ENCODE measurements around the gene SLIT3.

Gene SLIT3

DNA sequence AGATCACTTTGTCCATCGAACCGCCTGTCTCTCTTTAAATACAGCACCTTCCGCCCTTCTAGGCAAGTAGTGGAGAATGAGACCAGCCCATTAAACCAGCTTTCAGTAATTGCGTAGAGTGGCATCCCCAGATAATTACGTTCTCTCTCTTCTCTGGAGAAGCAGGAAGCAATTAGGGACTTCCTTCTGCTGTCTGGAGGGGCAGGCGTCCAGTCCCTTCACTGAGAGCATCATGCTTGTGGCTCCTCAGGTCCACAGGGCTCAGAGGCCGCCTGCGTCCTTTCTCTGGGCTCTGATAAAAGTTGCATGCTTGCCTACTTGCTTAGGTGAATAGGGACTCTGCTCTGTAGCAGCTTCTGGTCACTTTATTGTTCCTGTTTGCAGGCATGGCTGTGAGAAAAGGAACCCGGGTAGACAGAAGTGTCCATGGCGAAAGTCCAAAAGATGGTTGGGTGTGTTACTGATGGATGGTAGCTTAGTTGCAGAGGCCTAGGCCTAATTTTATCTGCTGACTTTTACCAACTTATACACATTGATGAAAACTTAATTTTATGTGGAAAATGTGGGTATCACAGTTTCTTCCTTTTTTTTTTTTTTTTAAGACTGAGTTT lies 422.7 kb downstream of the SLIT3 start:
- H3K27ac ChIP-seq (ENCODE audit: low read length), result no peak overlapping the region
- H3K9me3 ChIP-seq (ENCODE audit: control insufficient read depth in 2 of 2, low read length in 2 of 2), result no peaks in the 10 kb centered on the region
- no peak overlapping the region for H3K9ac ChIP-seq (ENCODE audit: low read length in 2 of 2)
- H3K36me3 ChIP-seq (ENCODE audit: control insufficient read depth in 2 of 2, insufficient read depth in 2 of 2, low read length in 2 of 2), result peaks cover 0 to 4% of the 10 kb centered on the region in 2 donors
- H3K27me3 ChIP-seq (ENCODE audit: control insufficient read depth in 1 of 2, insufficient read depth in 2 of 2, low read length in 2 of 2), result no peaks in the 10 kb centered on the region
- no peak overlapping the region for H3K4me3 ChIP-seq (ENCODE audit: low read length in 2 of 2)
- H3K4me1 ChIP-seq (ENCODE audit: control insufficient read depth, insufficient read depth, low read length), result no peaks in the 10 kb centered on the region

DNA sequence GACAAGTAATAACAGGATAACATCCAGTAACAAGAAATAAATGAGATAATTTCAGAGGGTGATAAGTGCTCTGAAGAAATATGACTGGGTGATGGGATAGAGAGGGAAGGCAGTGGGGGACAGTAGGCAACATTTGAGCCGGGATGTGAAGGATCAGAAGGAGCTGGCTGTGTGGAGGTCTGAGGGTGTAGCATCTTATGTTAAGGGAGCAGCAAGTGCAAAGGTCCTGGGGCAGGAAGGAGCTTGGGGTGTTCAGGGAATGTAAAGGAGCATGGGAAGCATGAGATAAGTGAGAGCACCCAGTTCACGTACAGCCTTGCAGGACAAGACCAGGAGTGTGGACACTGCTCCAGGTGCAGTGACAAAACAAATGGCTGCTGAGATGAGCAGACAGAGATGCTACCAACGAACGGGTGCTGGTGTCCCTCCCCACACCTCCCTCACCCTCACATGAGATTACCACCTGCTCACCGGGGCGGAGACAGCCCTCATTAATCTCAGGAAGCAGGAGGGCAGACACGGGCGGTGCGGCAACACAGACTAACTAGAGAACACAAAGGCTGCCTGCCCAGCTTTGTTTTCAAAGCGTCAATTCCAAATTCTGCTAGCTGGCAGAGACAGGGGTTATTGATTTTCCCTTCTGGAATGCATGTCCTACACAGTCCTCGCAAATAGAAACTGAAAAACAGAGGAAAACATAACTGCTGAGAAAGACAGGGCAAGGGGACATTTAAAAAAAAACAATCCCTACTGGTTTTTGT lies 423.6 kb downstream of the SLIT3 start:
- Histone ChIP-seq H3K36me3 (ENCODE audit: control insufficient read depth in 2 of 2, insufficient read depth in 2 of 2, low read length in 2 of 2) (no peaks in the 10 kb centered on the region), H3K4me3 (ENCODE audit: low read length in 2 of 2) (no peak overlapping the region), H3K4me1 (ENCODE audit: control insufficient read depth, insufficient read depth, low read length) (no peaks in the 10 kb centered on the region), H3K9me3 (ENCODE audit: control insufficient read depth in 2 of 2, low read length in 2 of 2) (no peaks in the 10 kb centered on the region), H3K27me3 (ENCODE audit: control insufficient read depth in 1 of 2, insufficient read depth in 2 of 2, low read length in 2 of 2) (no peaks in the 10 kb centered on the region), H3K27ac (ENCODE audit: low read length) (no peak overlapping the region), H3K9ac (ENCODE audit: low read length in 2 of 2) (no peak overlapping the region)

DNA sequence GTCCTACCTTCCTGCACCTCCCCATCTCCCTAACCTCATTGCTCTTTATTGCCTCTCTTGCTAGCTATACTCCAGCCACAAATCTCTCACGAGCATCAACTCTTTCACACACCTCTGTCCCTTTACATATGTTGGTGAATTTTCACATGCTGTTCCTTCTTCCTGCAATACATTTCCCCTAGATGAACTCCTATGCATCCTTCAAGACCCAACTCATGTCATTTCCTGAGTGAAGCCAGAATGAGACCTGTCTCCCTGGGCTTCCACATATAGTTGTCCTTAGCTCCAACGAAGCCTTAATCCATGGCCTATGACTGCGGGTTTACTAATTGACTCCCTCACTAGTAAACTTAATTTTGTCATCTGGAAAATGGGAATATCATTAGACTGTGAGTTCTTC lies 424.5 kb downstream of the SLIT3 start:
- Histone ChIP-seq H3K4me1 (ENCODE audit: control insufficient read depth, insufficient read depth, low read length) (no peaks in the 10 kb centered on the region), H3K27ac (ENCODE audit: low read length) (no peak overlapping the region), H3K36me3 (ENCODE audit: control insufficient read depth in 2 of 2, insufficient read depth in 2 of 2, low read length in 2 of 2) (no peaks in the 10 kb centered on the region), H3K27me3 (ENCODE audit: control insufficient read depth in 1 of 2, insufficient read depth in 2 of 2, low read length in 2 of 2) (no peaks in the 10 kb centered on the region), H3K9ac (ENCODE audit: low read length in 2 of 2) (no peak overlapping the region), H3K9me3 (ENCODE audit: control insufficient read depth in 2 of 2, low read length in 2 of 2) (no peaks in the 10 kb centered on the region), H3K4me3 (ENCODE audit: low read length in 2 of 2) (no peak overlapping the region)

DNA sequence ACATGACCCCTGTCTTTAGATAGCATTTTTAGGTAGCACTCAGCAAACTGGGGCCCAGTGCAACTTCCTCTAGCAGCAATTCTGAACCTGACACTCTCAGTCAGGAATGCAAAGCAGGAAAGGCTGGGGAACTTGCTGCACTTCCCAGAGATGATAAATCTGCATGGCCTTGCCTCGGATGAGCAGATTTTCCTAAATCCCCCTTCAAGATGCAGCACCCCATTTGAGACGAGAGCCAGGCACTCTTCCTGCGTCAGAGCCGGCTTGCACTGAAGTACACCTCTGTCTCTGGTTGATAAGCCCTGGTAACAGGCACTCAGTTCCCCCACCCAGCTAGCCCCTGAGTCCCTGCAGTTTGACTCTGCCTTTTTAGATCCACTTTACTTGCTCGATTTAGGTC lies 425.1 kb downstream of the SLIT3 start:
- no peaks in the 10 kb centered on the region for H3K9me3 ChIP-seq (ENCODE audit: control insufficient read depth in 2 of 2, low read length in 2 of 2)
- no peak overlapping the region for H3K27ac ChIP-seq (ENCODE audit: low read length)
- no peaks in the 10 kb centered on the region for H3K36me3 ChIP-seq (ENCODE audit: control insufficient read depth in 2 of 2, insufficient read depth in 2 of 2, low read length in 2 of 2)
- H3K4me3 ChIP-seq (ENCODE audit: low read length in 2 of 2), result no peak overlapping the region
- H3K27me3 ChIP-seq (ENCODE audit: control insufficient read depth in 1 of 2, insufficient read depth in 2 of 2, low read length in 2 of 2), result no peaks in the 10 kb centered on the region
- H3K9ac ChIP-seq (ENCODE audit: low read length in 2 of 2), result no peak overlapping the region
- no peaks in the 10 kb centered on the region for H3K4me1 ChIP-seq (ENCODE audit: control insufficient read depth, insufficient read depth, low read length)

- Histone ChIP-seq H3K4me3 (ENCODE audit: low read length in 2 of 2) (no peak overlapping the region), H3K9ac (ENCODE audit: low read length in 2 of 2) (no peak overlapping the region), H3K36me3 (ENCODE audit: control insufficient read depth in 2 of 2, insufficient read depth in 2 of 2, low read length in 2 of 2) (no peaks in the 10 kb centered on the region), H3K27me3 (ENCODE audit: control insufficient read depth in 1 of 2, insufficient read depth in 2 of 2, low read length in 2 of 2) (no peaks in the 10 kb centered on the region), H3K27ac (ENCODE audit: low read length) (no peak overlapping the region), H3K4me1 (ENCODE audit: control insufficient read depth, insufficient read depth, low read length) (peaks cover 3% of the 10 kb centered on the region), H3K9me3 (ENCODE audit: control insufficient read depth in 2 of 2, low read length in 2 of 2) (no peaks in the 10 kb centered on the region)
Observed at GRCh38 chr5:168874713-168875380, 426.1 kb downstream of the SLIT3 start.

DNA sequence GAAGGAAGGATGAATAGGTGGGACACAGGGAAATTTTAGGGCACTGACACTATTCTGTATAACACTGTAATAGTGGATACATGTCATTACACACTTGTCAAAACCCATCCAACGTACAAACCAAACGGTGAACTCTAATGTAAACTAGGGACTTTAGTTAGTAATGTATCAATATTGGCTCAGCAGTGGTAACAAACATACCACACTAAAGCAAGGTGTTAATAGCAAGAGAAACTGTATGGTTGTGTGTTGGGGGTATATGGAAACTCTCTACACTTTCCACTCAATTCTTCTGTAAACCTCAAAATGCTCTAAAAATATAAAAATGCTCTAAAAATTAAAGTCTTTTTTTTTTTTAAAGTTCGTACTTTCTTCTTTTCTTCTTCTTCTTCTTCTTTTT lies 428.7 kb downstream of the SLIT3 start:
- no peaks in the 10 kb centered on the region for H3K9me3 ChIP-seq (ENCODE audit: control insufficient read depth in 2 of 2, low read length in 2 of 2)
- no peak overlapping the region for H3K27ac ChIP-seq (ENCODE audit: low read length)
- peaks cover 6% of the 10 kb centered on the region for H3K4me1 ChIP-seq (ENCODE audit: control insufficient read depth, insufficient read depth, low read length)
- H3K36me3 ChIP-seq (ENCODE audit: control insufficient read depth in 2 of 2, insufficient read depth in 2 of 2, low read length in 2 of 2), result no peaks in the 10 kb centered on the region
- no peaks in the 10 kb centered on the region for H3K27me3 ChIP-seq (ENCODE audit: control insufficient read depth in 1 of 2, insufficient read depth in 2 of 2, low read length in 2 of 2)
- no peak overlapping the region for H3K4me3 ChIP-seq (ENCODE audit: low read length in 2 of 2)
- H3K9ac ChIP-seq (ENCODE audit: low read length in 2 of 2), result no peak overlapping the region

- H3K4me1 ChIP-seq (ENCODE audit: control insufficient read depth, insufficient read depth, low read length), result peaks cover 6% of the 10 kb centered on the region
- H3K4me3 ChIP-seq (ENCODE audit: low read length in 2 of 2), result no peak overlapping the region
- no peaks in the 10 kb centered on the region for H3K9me3 ChIP-seq (ENCODE audit: control insufficient read depth in 2 of 2, low read length in 2 of 2)
- H3K27ac ChIP-seq (ENCODE audit: low read length), result no peak overlapping the region
- no peaks in the 10 kb centered on the region for H3K27me3 ChIP-seq (ENCODE audit: control insufficient read depth in 1 of 2, insufficient read depth in 2 of 2, low read length in 2 of 2)
- H3K36me3 ChIP-seq (ENCODE audit: control insufficient read depth in 2 of 2, insufficient read depth in 2 of 2, low read length in 2 of 2), result no peaks in the 10 kb centered on the region
- H3K9ac ChIP-seq (ENCODE audit: low read length in 2 of 2), result no peak overlapping the region
Observed at GRCh38 chr5:168870910-168871309, 430.0 kb downstream of the SLIT3 start.

DNA sequence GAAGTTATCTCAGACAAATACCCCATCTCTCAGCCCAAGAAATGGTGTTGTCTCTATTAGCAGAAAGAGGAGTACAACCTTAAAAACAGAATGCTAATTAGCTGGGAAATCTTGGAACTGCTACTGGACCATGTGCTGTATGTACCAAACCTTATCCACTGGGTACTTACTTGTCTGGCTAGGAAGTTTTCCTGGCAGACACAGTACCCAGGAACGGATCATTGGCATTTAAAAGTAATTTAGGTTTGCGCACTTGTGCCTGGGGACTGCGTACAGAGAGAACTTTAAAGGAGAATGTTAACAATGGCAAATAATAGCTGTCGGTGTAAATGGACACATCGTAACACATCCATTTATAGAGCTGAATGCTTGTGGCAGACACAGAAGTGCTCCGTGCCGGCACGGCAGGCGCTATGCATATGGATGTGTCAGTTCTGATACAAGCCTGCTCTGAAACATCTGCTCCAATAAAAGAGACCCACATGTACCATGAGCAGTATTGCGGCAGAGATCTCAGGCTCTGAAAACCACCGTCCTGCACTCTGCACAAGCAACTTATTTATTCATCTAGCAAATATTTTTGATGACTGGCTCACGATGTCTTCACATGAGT lies 431.2 kb downstream of the SLIT3 start:
- Histone ChIP-seq H3K36me3 (ENCODE audit: control insufficient read depth in 2 of 2, insufficient read depth in 2 of 2, low read length in 2 of 2) (no peaks in the 10 kb centered on the region), H3K4me1 (ENCODE audit: control insufficient read depth, insufficient read depth, low read length) (peaks cover 6% of the 10 kb centered on the region), H3K9ac (ENCODE audit: low read length in 2 of 2) (peak overlapping the region; percentile 14 to 29), H3K4me3 (ENCODE audit: low read length in 2 of 2) (peak overlapping the region; percentile 22 to 54), H3K27me3 (ENCODE audit: control insufficient read depth in 1 of 2, insufficient read depth in 2 of 2, low read length in 2 of 2) (no peaks in the 10 kb centered on the region), H3K27ac (ENCODE audit: low read length) (peak overlapping the region; percentile 46), H3K9me3 (ENCODE audit: control insufficient read depth in 2 of 2, low read length in 2 of 2) (no peaks in the 10 kb centered on the region)

DNA sequence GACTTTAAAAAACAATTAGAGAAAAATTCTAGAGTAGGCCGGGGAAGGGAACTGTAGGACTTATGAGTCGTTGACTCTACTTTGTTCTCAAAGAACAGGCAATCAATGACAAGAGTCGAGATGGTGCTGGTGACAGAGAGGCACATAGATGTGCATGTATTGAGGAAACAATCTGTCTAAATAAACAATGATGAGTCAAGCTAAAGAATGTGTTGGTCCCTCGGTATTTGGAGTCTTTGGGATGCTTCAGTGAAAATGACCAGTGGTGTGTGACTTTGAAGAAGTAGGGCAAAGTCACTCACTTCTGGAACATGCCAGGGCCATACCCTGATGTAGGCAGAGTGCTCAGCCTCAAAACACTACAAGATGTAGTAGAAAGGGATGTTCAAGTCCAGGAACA lies 433.7 kb downstream of the SLIT3 start:
- no peak overlapping the region for H3K9ac ChIP-seq (ENCODE audit: low read length in 2 of 2)
- H3K4me3 ChIP-seq (ENCODE audit: low read length in 2 of 2), result no peak overlapping the region
- H3K9me3 ChIP-seq (ENCODE audit: control insufficient read depth in 2 of 2, low read length in 2 of 2), result no peaks in the 10 kb centered on the region
- H3K27ac ChIP-seq (ENCODE audit: low read length), result no peak overlapping the region
- no peaks in the 10 kb centered on the region for H3K36me3 ChIP-seq (ENCODE audit: control insufficient read depth in 2 of 2, insufficient read depth in 2 of 2, low read length in 2 of 2)
- H3K27me3 ChIP-seq (ENCODE audit: control insufficient read depth in 1 of 2, insufficient read depth in 2 of 2, low read length in 2 of 2), result no peaks in the 10 kb centered on the region
- H3K4me1 ChIP-seq (ENCODE audit: control insufficient read depth, insufficient read depth, low read length), result peaks cover 6% of the 10 kb centered on the region

DNA sequence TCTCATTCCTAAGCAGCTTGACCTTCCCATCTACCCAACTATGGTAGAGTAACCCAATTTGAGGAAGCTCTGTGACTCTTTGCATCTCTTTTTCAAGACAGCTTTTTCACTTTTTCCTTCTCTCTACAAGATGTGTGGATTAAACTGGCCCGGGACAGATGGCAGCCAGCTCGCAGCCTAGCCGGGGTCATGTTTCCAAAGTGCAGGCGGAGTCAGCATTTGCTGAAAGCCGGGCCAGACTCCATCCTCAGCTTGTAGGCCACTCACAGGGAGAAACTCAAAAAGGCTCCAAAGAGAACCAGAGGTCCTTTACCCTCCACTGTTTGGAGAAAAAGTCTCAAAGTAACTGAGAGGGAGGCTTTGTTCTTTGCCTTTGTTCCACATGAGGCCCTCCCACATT lies 435.0 kb downstream of the SLIT3 start:
- H3K9ac ChIP-seq (ENCODE audit: low read length in 2 of 2), result no peak overlapping the region
- no peak overlapping the region for H3K27ac ChIP-seq (ENCODE audit: low read length)

More for the DNA sequence above, 435.0 kb downstream of the SLIT3 start:
- peaks cover 6% of the 10 kb centered on the region for H3K4me1 ChIP-seq (ENCODE audit: control insufficient read depth, insufficient read depth, low read length)
- H3K27me3 ChIP-seq (ENCODE audit: control insufficient read depth in 1 of 2, insufficient read depth in 2 of 2, low read length in 2 of 2), result no peaks in the 10 kb centered on the region
- no peak overlapping the region for H3K4me3 ChIP-seq (ENCODE audit: low read length in 2 of 2)
- H3K9me3 ChIP-seq (ENCODE audit: control insufficient read depth in 2 of 2, low read length in 2 of 2), result no peaks in the 10 kb centered on the region
- H3K36me3 ChIP-seq (ENCODE audit: control insufficient read depth in 2 of 2, insufficient read depth in 2 of 2, low read length in 2 of 2), result no peaks in the 10 kb centered on the region

All from stomach smooth muscle (tissue), 2 donors.